SK-N-SH (cell line): ENCODE results near the gene EIF4E1B. TPM values are rescaled to one million over a fixed set of nuclear protein-coding genes. Genes with fewer than 3 reads are reported as not detected.

Source experiments
- CTCF ChIA-PET: fragments of 300-600, 350-600 bp; formaldehyde crosslinking; extraction: SDS; loops from one replicate; lab custom pipeline; 2021; lab: Yijun Ruan, JAX
- POLR2A ChIA-PET: fragments of 350-600 bp; sonication (Branson Sonifier 250); formaldehyde crosslinking; extraction: SDS; loops from one replicate; lab custom pipeline; 2020; ENCODE audit warnings: antibody characterized with exemption, inconsistent platforms; lab: Yijun Ruan, JAX
- DNase-seq: peaks from one replicate; pipeline ENCODE4 v3.0.0; 2012
- H2AFZ ChIP-seq: fragments of 200-600 bp; sonication (generic); 2 replicates; pipeline ENCODE4 v1.8.1; 2016; ENCODE audit warnings: antibody characterized with exemption, mild to moderate bottlenecking, low read depth
- H3F3A ChIP-seq: fragments of 200-600 bp; sonication (generic); replicated peaks from 2 replicates; pipeline ENCODE3; 2016; ENCODE audit warnings: antibody characterized with exemption, mild to moderate bottlenecking; ENCODE audit not compliant: insufficient read depth
- H3K27ac ChIP-seq, 2 experiments: fragments of 200-500 bp in 1 of 2; fragments of 200-600 bp in 1 of 2; sonication (Bioruptor generic) in 1 of 2; sonication (generic), shearing (Covaris generic) in 1 of 2; 2 replicates each; pipeline versions ENCODE4 v1.5.1 to v1.6.1; 2014 to 2016; ENCODE audit warnings: low read depth in 2 of 2, inconsistent platforms in 1 of 2, low read length in 1 of 2, mild to moderate bottlenecking in 1 of 2, mixed read lengths in 1 of 2
- H3K27me3 ChIP-seq: fragments of 200-600 bp; sonication (generic), shearing (Covaris generic); 2 replicates; pipeline ENCODE4 v1.6.1; 2016; ENCODE audit warnings: mixed run types; ENCODE audit not compliant: insufficient read depth
- H3K36me3 ChIP-seq, 2 experiments: fragments of 200-500 bp in 1 of 2; fragments of 200-600 bp in 1 of 2; sonication (Bioruptor generic) in 1 of 2; sonication (generic) in 1 of 2; replicated peaks in 1 of 2; 2 replicates each; pipeline versions ENCODE3 to v1.5.1; 2014 to 2016; ENCODE audit warnings: low read length in 1 of 2, mild to moderate bottlenecking in 1 of 2; ENCODE audit not compliant: insufficient read depth in 2 of 2, control insufficient read depth in 1 of 2
- H3K4me1 ChIP-seq, 2 experiments: fragments of 200-500 bp in 1 of 2; fragments of 200-600 bp in 1 of 2; sonication (Bioruptor generic) in 1 of 2; sonication (generic), shearing (Covaris generic) in 1 of 2; 2 replicates each; pipeline versions ENCODE4 v1.5.1 to v1.6.1; 2014 to 2016; ENCODE audit warnings: low read depth in 1 of 2, low read length in 1 of 2, mixed run types in 1 of 2; ENCODE audit not compliant: insufficient read depth in 2 of 2, control insufficient read depth in 1 of 2
- H3K4me2 ChIP-seq: fragments of 200-600 bp; sonication (generic), shearing (Covaris generic); 2 replicates; pipeline ENCODE4 v1.6.1; 2017; ENCODE audit warnings: mixed run types
- H3K4me3 ChIP-seq, 2 experiments: fragments of 200-500 bp in 1 of 2; fragments of 200-600 bp in 1 of 2; sonication (Bioruptor generic) in 1 of 2; sonication (generic), shearing (Covaris generic) in 1 of 2; 2 replicates each; pipeline versions ENCODE4 v1.5.1 to v1.8.1; 2014 to 2016; ENCODE audit warnings: low read depth in 2 of 2, inconsistent platforms in 1 of 2, low read length in 1 of 2, mild to moderate bottlenecking in 1 of 2, mixed read lengths in 1 of 2, moderate library complexity in 1 of 2
- H3K79me2 ChIP-seq: fragments of 200-600 bp; sonication (generic); 2 replicates; pipeline ENCODE4 v1.8.1; 2017; ENCODE audit warnings: mild to moderate bottlenecking; ENCODE audit not compliant: insufficient read depth
- H3K9ac ChIP-seq: fragments of 200-600 bp; sonication (generic); 2 replicates; pipeline ENCODE4 v1.6.1; 2017; ENCODE audit warnings: mixed run types
- H3K9me2 ChIP-seq: fragments of 200-600 bp; sonication (generic); 2 replicates; pipeline ENCODE4 v1.6.1; 2017; ENCODE audit warnings: mixed run types
- H3K9me3 ChIP-seq: fragments of 200-600 bp; sonication (generic); 2 replicates; pipeline ENCODE4 v1.6.1; 2017; ENCODE audit warnings: mixed run types, mild to moderate bottlenecking, moderate library complexity
- H4K20me1 ChIP-seq: fragments of 200-600 bp; sonication (generic); 2 replicates; pipeline ENCODE4 v1.6.1; 2017; ENCODE audit warnings: mild to moderate bottlenecking, mixed run types; ENCODE audit not compliant: insufficient read depth
- ELF1 ChIP-seq: IDR thresholded peaks from 2 replicates; pipeline ENCODE4 v1.4.0; 2012
- EZH2phosphoT487 ChIP-seq: fragments of 200-600 bp; sonication (generic); IDR thresholded peaks from 2 replicates; pipeline ENCODE4 v1.6.1; 2017; ENCODE audit warnings: low read depth, mixed run types, mild to moderate bottlenecking, antibody characterized with exemption, moderate library complexity, borderline replicate concordance
- FOXJ3 ChIP-seq: sonication (generic); formaldehyde crosslinking; IDR thresholded peaks from 2 replicates; pipeline ENCODE4 v1.5.1; 2020; ENCODE audit warnings: mild to moderate bottlenecking, missing genetic modification reagents
- FOXM1 ChIP-seq: IDR thresholded peaks from 2 replicates; pipeline ENCODE4 v1.4.0; 2012; ENCODE audit warnings: low read depth, mild to moderate bottlenecking
- GATA2 ChIP-seq: sonication (generic); formaldehyde crosslinking; IDR thresholded peaks from 2 replicates; pipeline ENCODE4 v1.5.0; 2020; ENCODE audit warnings: mild to moderate bottlenecking, missing genetic modification reagents
- NFIC ChIP-seq: IDR thresholded peaks from 2 replicates; pipeline ENCODE4 v1.4.0; 2012; ENCODE audit warnings: borderline replicate concordance
- RAD21 ChIP-seq: IDR thresholded peaks from 2 replicates; pipeline ENCODE4 v1.6.1; 2012; ENCODE audit warnings: mild to moderate bottlenecking, low read length
- SIN3A ChIP-seq: IDR thresholded peaks from 2 replicates; pipeline ENCODE4 v1.6.1; 2012; ENCODE audit warnings: low read depth, mild to moderate bottlenecking, low read length, moderate library complexity, borderline replicate concordance
- SMC3 ChIP-seq: IDR thresholded peaks from 2 replicates; pipeline ENCODE4 v1.6.1; 2012; ENCODE audit warnings: low read depth, low read length, improper control_type of control experiment
- TAF1 ChIP-seq: IDR thresholded peaks from 2 replicates; pipeline ENCODE4 v1.6.1; 2012; ENCODE audit warnings: low read depth, mild to moderate bottlenecking, low read length, moderate library complexity, borderline replicate concordance
- TCF12 ChIP-seq: IDR thresholded peaks from 2 replicates; pipeline ENCODE4 v1.4.0; 2012
- WGBS: methylation state at CpG from one replicate; pipeline ENCODE4 v1.1.6; 2017; ENCODE audit warnings: low lambda C conversion rate; 5-methylcytosine and 5-hydroxymethylcytosine counted together
- polyA plus RNA-seq, 3 experiments: library from polyadenylated mRNA; depleted of rRNA; stranded (reverse); fragments of >200 nt; gene quantifications; 2 replicates each; pipeline ENCODE4 v1.2.3, GENCODE V29; 2012
- TF ChIP-seq, protein P1 (sequence below): fragments of 150-350 bp; IDR thresholded peaks from 2 replicates; pipeline ENCODE4 v1.6.1; 2016; ENCODE audit warnings: mild to moderate bottlenecking, low read depth, low read length
- TF ChIP-seq, protein P2 (sequence below): IDR thresholded peaks from 2 replicates; pipeline ENCODE4; 2012
- TF ChIP-seq, protein P3 (sequence below): IDR thresholded peaks from 2 replicates; pipeline ENCODE4 v1.4.0; 2012; ENCODE audit warnings: low read depth

EIF4E1B gene
- polyA plus RNA-seq, 1 of the 3 experiments (the other 2 are of a cell fraction): not detected

DNA sequence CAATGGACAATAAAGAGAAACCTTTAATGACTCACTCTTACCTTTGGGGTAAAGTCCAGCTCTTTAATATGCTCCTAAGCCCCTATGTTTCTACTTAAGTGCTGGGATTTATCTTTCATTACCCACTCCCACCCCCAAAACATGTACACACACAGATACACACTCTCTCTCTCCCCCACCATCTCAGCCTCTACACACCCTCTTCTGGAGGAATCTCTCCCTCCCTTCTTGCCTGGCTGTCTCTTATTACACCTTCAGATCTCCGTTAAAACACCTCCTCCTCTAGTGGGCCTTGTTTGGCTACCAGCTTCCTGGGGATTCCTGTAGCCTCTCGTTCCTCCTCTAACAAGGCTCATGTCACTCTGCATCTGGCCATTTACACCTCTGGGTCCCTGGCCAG is 27.4 kb upstream of the EIF4E1B start (continued):
- TF ChIP-seq, protein P1, sequence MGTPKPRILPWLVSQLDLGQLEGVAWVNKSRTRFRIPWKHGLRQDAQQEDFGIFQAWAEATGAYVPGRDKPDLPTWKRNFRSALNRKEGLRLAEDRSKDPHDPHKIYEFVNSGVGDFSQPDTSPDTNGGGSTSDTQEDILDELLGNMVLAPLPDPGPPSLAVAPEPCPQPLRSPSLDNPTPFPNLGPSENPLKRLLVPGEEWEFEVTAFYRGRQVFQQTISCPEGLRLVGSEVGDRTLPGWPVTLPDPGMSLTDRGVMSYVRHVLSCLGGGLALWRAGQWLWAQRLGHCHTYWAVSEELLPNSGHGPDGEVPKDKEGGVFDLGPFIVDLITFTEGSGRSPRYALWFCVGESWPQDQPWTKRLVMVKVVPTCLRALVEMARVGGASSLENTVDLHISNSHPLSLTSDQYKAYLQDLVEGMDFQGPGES: no peak

DNA sequence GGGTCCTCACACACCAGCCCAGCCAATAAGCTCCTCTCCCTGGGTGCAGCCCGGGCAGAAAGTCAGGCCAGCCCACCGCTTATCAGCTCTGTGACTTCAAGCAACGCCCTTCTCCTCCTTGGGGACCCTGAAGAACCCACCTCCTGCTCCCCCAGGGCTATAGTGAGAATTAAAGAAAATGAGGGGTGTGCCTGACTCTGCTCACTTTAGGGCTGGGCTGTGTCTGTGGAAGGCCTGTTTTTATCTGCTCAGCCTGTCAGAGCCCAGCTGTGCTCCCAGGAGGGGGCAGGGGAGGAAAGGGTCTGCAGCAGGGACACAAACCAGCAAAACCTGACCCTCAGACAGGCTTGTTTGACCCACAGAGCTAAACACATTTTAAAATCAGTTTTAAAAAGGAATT is 24.4 kb upstream of the EIF4E1B start:
- H3K27ac ChIP-seq: no peak overlapping the region
- DNase-seq: no peak
- no peak overlapping the region for H3K4me2 ChIP-seq
- 100% methylated on average over 3 of the region's 3 CpGs for WGBS
- H3F3A ChIP-seq: peaks cover 3% of the 10 kb centered on the region
- peaks cover 44% of the 10 kb centered on the region; the same call in 1 of the 2 replicates for H4K20me1 ChIP-seq
- no peaks in the 10 kb centered on the region for H3K36me3 ChIP-seq
- no peaks in the 10 kb centered on the region for H3K9me2 ChIP-seq
- ChIA-PET CTCF (interaction anchor here (1.5 to 3.8 kb wide), 3 partner anchors 27 to 63 kb away, joined by 4 to 15 read pairs (median 6); no protein-coding TSS in a partner anchor), POLR2A (interaction anchor here (0.6 kb wide), 1 partner anchor 8 kb away, joined by 3 read pairs; no protein-coding TSS in a partner anchor)
- H3K9ac ChIP-seq: no peak overlapping the region
- no peaks in the 10 kb centered on the region for H3K9me3 ChIP-seq
- no peak overlapping the region for H2AFZ ChIP-seq
- peaks cover 21% of the 10 kb centered on the region for H3K79me2 ChIP-seq
- TF ChIP-seq TAF1 (no peak), NFIC (no peak), EZH2phosphoT487 (no peak), ELF1 (no peak), GATA2 (CRISPR knock-in tag) (no peak; the same call in 1 of the 2 replicates), RAD21 (no peak), TCF12 (no peak), FOXJ3 (no peak), FOXM1 (no peak), SIN3A (no peak), SMC3 (no peak)
- TF ChIP-seq, protein P2, sequence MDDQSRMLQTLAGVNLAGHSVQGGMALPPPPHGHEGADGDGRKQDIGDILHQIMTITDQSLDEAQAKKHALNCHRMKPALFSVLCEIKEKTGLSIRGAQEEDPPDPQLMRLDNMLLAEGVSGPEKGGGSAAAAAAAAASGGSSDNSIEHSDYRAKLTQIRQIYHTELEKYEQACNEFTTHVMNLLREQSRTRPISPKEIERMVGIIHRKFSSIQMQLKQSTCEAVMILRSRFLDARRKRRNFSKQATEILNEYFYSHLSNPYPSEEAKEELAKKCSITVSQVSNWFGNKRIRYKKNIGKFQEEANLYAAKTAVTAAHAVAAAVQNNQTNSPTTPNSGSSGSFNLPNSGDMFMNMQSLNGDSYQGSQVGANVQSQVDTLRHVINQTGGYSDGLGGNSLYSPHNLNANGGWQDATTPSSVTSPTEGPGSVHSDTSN: no peak
- TF ChIP-seq, protein P3, sequence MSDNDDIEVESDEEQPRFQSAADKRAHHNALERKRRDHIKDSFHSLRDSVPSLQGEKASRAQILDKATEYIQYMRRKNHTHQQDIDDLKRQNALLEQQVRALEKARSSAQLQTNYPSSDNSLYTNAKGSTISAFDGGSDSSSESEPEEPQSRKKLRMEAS: no peak
- TF ChIP-seq, protein P1: no peak
- peaks cover 0 to 30% of the 10 kb centered on the region in 2 experiments; a peak in 1 of 4 replicates for H3K4me1 ChIP-seq
- H3K27me3 ChIP-seq: no peaks in the 10 kb centered on the region
- H3K4me3 ChIP-seq: no peak overlapping the region
